Activated CD8-positive, alpha-beta memory T cell treated with anti-CD3 and anti-CD28 coated beads for 36 hours (primary cell): ENCODE results near the gene KNSTRN. TPM values are rescaled to one million over a fixed set of nuclear protein-coding genes. Genes with fewer than 3 reads are reported as not detected.

Experiments used
- CTCF ChIA-PET: fragments of 350-600 bp; sonication (Branson Sonifier 250); formaldehyde crosslinking; loops from one replicate; lab custom pipeline; 2021; ENCODE audit warnings: antibody characterized with exemption; lab: Charles Lee
- POLR2A ChIA-PET: fragments of 350-600 bp; sonication (Branson Sonifier 250); formaldehyde crosslinking; loops from one replicate; lab custom pipeline; 2021; ENCODE audit warnings: antibody characterized with exemption; lab: Charles Lee
- total RNA-seq, 2 experiments: library from RNA; stranded (reverse); gene quantifications; one replicate each; pipeline ENCODE4 v1.2.3, GENCODE V29; 2021

Gene KNSTRN
- total RNA-seq, 2 experiments from 2014 or later, result 50.1 to 60.9 TPM

DNA sequence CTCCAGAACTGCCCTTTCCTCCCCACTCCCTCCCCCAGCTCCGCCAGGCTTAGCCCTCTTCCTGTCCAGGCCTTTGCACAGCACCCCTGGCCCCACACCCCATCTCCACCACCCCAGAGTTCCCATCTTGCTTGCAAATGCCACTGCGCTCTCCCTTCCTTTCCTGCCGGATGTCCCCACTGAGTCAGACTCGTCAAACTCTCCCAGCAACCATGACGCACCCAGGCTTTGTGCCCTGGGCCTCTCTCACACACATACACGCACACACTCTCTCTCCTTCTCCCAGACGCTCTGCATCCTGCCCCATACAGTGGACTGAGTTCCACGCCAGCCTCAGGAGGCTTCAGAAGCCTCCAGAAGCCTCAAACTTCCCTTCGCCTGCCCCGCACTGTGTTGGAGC, 39.0 kb upstream of the KNSTRN start:
- ChIA-PET POLR2A (no interaction called here), CTCF (interaction anchor here (0.9 to 4.7 kb wide), 21 partner anchors 9 to 93 kb away, joined by 3 to 63 read pairs (median 6); partner anchors contain the start of genes INAFM2 and PLCB2)

DNA sequence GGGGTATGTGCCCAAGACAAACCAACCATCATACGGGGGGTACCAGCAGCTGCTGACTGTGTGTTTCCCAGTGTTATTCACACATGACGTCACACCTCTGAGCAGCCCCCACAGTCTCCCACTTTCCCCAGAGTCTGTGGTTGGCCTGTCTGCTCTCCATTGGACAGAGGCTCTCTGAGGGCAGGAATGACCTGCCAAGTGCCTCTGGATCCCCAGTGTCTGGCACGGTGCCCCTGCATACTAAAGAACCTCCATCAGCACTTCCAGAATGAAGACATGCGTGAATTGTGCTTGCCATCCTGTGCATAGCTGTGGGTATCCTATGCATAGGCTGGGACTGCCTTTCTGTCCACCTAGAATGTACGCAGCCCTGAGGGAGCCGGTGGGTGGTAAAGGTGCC, 38.3 kb upstream of the KNSTRN start:
- CTCF ChIA-PET, result interaction anchor here (0.6 to 4.7 kb wide), 35 partner anchors 8 to 336 kb away, joined by 3 to 63 read pairs (median 4); partner anchors contain the start of genes INAFM2 and PLCB2
- POLR2A ChIA-PET, result interaction anchor here (1.2 kb wide), 1 partner anchor 77 kb away, joined by 4 read pairs; no protein-coding TSS in a partner anchor

DNA sequence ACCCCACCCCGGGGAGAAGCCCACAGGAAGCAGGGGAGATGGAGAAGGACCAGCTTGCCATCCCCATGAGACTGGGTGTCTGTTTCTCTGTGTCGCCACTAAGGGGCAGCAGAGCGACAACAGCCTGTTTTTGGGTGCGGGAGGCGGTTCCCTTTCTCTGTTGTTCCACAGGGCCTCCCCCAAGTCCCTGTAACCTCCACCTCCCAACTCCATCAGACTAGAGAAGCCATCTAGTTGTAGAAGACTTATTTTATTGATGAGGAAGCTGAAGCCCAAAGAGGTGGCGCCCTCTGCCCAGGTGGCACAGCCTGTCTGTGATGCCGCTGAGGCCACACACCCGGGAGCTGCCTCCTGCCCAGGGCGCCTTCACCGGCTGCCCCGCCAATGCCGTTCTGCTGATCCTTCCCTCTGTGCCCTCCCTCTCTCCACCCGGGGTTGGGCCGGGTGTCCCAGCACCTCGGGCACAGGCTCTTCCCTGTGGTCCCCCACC, 37.8 kb upstream of the KNSTRN start:
- CTCF ChIA-PET, result interaction anchor here (0.6 to 4.7 kb wide), 37 partner anchors 8 to 337 kb away, joined by 3 to 63 read pairs (median 4); partner anchors contain the start of genes INAFM2 and PLCB2
- POLR2A ChIA-PET, result interaction anchor here (1.2 kb wide), 1 partner anchor 76 kb away, joined by 4 read pairs; no protein-coding TSS in a partner anchor

DNA sequence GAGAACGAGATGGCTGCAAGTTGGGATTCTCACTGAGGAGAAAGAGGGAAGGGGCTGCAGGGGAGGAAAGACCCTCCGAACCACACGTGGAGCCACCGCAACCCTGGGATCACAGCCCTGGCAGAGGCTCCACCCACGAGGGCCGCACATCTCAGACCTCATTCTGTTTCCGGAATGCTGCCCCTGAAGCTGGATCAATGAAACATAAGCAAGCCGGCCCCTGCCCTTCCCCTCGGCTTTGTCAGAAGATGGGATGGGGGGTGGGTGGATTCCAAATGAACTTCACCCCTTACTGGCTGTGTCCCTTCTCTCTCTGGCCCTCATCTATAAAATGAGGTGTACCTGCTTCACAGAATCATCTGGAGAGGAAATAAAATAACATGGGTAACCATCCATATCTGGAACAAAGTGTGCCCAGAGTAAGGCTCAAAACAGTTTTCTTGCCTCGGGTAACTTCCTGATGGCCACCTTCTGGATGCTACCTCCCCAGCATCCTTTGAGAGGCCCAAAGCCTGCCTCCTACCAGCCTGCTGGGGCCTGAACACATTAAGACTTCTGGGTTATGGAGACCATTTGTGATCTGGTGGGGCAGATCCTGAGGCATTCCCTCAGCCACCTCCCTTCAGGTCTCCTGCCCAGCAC, 37.2 kb upstream of the KNSTRN start:
- ChIA-PET CTCF (interaction anchor here (0.9 to 4.7 kb wide), 21 partner anchors 10 to 337 kb away, joined by 3 to 63 read pairs (median 6); partner anchors contain the start of genes INAFM2 and PLCB2), POLR2A (interaction anchor here (1.2 kb wide), 1 partner anchor 76 kb away, joined by 4 read pairs; no protein-coding TSS in a partner anchor)

DNA sequence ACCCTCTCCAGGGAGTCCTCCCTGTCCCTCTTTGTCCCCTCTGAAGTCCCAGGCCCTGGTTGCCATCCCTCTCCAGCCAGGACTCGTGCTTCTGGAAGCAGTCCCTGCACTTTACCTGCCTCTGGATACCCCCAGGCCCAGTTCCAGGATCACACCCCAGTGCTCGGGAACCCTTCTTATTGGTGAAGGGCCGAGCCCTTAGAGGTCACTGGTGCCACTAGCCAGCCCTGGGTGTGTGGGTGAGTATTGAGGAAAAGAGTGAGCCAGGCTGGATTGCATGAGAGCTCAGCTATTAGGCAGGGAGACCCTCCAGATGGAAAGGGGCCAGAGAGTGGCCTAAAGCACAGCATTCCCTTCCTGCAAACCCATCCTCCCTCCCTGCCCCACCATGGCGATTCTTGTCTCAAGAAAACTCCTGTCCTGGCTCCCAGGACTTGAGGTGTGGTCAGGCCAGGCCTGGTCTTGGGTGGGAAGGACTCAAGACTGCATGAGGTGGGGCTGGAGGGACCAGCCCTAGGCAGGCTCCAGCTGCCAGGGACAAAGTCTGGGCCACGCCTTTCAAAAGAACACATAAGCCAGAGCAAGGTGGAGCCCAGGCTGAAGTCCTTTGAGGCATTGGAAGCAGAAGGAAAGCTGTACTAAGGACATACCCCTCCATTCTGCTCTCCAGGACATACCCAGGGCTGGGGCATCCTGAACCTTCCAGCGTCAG, 36.5 kb upstream of the KNSTRN start:
- CTCF ChIA-PET, result interaction anchor here (0.7 to 4.7 kb wide), 8 partner anchors 21 to 280 kb away, joined by 3 to 63 read pairs (median 5); partner anchors contain the start of gene PLCB2
- POLR2A ChIA-PET, result no interaction called here

DNA sequence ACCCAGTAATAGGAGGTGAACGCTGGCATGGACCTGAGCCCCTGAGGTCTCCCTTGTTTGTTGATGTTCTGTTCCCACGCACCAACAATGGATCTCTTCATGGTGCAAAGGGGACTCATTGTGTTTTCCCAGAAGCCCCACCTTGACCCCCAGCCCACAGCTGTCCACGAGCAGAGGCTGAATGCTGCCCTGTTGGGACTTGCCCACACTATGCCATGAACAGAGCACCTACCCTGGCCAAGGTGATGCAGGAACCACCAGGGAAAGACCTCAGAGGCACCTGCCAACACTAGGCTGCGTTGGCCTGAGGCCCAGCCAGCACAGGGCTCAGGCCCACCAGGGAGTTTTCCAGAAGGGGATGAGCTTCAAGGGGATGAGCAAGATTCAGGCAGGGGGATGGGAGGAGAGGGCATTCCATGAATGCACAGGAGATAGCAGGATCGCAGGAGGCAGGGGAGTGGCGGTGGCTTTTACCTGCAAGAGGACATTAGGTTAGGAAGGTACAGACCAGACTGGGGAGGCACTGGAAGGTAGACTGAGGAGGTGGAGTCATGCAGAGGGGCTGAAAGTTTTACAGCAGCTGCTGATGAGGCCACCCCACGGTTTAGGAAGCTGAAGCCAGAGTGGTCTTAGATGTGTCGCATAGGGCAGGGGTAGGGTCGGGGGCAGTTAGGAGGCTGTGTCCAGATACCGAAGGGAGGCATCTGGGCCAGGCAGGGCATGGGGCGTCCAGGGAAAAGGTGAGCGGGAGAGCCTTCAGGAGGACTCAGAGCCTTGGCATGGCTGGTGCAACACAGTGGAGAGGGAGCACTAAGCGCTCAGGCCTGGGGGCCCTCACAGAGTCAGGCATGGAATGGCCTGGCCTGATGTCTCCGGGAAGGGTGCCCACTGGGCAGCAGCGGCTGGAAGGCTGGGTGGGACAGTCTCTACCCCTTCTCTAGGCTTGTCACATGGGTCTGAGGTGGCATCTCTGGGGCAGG, 35.7 kb upstream of the KNSTRN start:
- POLR2A ChIA-PET, result no interaction called here
- CTCF ChIA-PET, result interaction anchor here (0.7 to 4.7 kb wide), 2 partner anchors 66 to 77 kb away, joined by 3 to 63 read pairs; no protein-coding TSS in a partner anchor

DNA sequence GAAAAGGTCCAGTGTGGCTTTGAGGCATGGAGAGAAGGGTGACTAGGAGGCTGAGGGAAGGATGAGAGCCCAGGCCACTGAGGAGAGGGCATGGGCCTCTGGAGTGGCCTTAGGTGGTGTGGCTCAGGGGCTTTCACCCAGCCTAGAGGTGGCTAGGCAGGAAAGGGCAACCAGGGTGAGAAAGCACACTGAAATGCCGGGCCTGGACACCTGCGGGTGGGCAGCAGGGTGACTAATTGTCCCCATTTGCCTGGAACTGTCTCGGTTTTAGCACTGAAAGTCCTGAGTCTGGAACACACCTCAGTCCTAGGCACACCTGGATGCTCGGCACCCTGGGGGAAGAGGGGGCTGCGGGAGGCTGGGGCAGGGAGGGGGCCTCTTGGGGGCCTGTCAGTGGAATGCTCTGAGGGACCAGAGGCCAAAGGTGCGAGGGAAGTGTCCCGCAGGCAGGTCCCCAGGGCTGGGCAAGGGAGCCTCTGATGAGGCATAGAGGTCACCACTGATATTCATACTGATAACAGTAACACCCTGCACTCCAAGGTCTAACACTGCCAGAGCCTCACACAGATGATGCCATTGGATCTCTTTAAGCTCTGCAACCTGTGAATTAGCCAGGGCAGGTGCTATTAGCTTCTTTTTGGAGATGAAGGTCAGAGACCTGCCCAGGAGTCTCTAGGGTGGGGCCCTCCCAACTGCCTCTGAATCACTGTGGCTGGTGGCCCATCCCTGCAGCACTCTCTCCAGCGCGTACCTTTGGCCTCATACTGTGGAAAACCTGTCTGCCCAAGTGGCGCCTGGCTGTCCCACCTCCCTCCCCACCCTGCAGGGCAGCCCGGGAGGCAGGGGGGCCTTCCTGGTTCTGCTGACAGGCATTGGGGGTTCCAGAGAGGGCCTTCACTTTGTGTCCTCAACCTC, 34.7 kb upstream of the KNSTRN start:
- POLR2A ChIA-PET, result interaction anchor here (0.6 kb wide), 1 partner anchor 130 kb away, joined by 6 read pairs; no protein-coding TSS in a partner anchor
- CTCF ChIA-PET, result interaction anchor here (2.6 kb wide), 1 partner anchor 9 kb away, joined by 11 read pairs; no protein-coding TSS in a partner anchor

DNA sequence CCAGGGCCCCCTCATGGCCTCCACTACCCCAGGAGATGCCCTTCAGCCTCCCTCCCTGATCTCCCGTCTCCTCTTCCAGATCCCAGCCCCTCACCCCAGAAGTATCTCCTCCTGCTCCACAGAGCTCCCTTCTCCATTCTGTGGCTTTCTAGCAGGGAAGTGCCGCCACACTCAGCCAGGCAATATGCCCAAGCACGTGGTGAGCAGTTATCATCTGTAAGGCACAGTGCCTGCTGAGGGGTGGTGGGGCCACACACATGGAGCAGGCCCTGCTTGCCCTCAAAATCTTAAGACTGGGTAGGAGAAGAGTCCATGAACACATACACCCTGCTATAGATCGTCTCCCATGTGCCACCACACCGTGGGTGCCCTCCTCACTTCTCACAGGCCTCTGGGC, 34.0 kb upstream of the KNSTRN start:
- ChIA-PET POLR2A (interaction anchor here (0.6 kb wide), 1 partner anchor 129 kb away, joined by 6 read pairs; no protein-coding TSS in a partner anchor), CTCF (interaction anchor here (2.6 kb wide), 1 partner anchor 10 kb away, joined by 11 read pairs; no protein-coding TSS in a partner anchor)

DNA sequence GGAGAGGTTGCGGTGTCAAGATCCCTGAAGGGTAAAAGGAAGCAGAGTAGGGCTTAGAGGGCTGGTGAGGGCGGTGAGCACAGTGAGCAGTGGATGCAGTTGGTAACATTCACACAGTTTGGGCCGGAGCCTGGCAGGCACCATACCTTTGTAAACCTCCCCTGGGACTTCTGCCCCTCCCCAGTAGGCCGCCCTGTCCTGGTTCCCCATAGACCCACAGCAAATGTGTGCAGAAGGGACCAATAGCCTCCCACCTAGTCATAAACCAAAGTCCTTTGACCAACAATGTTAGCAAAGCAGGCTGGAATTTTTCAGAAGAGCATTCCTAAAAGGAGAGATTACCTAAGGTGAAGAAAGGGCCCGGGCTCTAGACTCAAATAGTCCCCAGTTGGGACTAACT, 33.4 kb upstream of the KNSTRN start:
- CTCF ChIA-PET, result interaction anchor here (2.6 kb wide), 1 partner anchor 11 kb away, joined by 11 read pairs; no protein-coding TSS in a partner anchor
- POLR2A ChIA-PET, result no interaction called here

DNA sequence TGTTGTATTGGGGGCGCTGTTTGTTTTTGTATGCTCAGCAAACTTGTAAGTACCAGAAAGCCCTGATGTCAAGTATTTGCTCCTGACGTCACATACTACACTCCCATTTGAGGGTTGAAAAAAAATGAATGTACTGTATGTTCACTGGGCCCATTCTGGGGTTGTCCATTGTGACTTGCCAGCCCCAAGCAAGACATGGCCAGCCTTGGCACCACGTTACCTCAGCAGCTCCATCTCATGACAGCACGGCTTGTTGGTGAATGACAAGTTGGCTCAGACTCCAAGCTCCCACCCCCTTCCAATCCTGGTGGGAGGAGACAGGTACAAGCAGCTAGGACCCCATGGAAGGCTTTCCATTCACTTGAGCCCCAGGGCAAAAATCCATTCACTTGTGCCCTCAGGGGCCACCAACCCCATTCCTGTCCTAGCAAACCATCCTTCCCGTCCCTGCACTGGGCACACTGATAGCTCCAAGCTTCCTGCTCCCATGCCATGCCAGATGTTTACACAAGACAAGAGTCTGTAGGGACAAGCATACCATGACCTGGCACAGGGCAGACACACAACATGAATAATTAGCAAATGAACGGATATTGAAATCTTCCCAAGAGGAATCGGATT, 30.1 kb upstream of the KNSTRN start:
- CTCF ChIA-PET, result interaction anchor here (1.0 to 1.7 kb wide), 4 partner anchors 8 to 64 kb away, joined by 3 to 6 read pairs (median 4); no protein-coding TSS in a partner anchor
- POLR2A ChIA-PET, result no interaction called here

DNA sequence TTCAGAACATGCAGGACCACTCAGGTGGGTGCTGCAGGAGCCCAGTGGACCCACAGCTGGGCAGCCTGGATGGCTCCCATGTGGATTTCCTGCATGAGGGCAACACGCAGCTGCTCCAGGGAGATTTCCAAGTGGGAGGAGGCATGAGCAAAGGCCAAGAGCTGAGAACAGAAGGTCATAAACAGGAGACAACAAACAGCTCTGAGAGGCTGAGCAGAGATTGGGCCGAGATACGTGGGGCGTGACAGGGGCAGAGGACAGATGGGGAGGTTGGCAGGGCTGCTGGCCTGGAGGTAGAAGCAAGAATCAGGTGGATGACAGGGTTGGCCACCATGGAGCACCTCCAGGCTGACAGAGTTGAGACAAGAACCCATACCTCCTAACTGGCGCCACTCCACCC, 28.8 kb upstream of the KNSTRN start:
- POLR2A ChIA-PET, result no interaction called here
- CTCF ChIA-PET, result interaction anchor here (0.7 to 1.3 kb wide), 3 partner anchors 13 to 68 kb away, joined by 3 to 4 read pairs (median 3); no protein-coding TSS in a partner anchor

DNA sequence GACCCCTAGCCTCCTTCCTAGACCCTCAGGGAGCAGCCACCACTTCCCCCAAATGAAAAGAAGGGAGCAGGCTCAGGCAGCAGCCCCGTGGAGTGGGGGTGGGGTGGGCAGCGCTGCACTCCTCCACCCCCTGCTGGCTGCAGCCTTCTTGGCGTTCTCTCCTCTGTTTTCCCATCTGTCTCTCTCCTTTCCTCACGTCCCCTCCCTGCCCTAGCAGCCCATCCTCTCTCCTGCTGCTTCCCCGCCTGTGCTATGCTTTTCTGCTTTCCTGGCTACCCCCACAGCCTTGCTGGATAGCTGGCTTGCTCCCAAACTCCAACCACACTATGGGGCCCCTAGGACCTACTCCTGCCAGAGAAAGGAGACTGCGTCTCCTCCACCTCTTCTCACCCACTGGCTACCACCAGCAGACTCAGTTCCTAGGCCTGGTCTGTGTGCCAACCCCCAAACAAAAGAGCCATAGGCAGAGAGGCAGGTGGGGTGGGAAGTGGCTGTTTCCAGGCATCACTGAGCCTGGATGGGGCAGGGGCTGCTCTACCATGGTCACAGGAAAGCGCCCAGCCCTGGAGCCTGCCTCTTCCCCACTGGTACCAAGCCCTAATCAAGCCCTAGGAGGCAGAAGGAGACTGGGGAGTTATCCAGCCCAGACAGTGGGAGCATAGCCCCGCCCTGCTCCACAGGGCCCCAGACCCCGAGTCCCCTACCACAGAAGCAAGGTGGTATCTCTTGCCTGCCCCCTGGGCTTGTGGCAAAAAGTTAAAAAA, 27.9 kb upstream of the KNSTRN start:
- POLR2A ChIA-PET, result no interaction called here
- CTCF ChIA-PET, result interaction anchor here (0.7 to 4.2 kb wide), 6 partner anchors 10 to 80 kb away, joined by 3 to 21 read pairs (median 7); no protein-coding TSS in a partner anchor

DNA sequence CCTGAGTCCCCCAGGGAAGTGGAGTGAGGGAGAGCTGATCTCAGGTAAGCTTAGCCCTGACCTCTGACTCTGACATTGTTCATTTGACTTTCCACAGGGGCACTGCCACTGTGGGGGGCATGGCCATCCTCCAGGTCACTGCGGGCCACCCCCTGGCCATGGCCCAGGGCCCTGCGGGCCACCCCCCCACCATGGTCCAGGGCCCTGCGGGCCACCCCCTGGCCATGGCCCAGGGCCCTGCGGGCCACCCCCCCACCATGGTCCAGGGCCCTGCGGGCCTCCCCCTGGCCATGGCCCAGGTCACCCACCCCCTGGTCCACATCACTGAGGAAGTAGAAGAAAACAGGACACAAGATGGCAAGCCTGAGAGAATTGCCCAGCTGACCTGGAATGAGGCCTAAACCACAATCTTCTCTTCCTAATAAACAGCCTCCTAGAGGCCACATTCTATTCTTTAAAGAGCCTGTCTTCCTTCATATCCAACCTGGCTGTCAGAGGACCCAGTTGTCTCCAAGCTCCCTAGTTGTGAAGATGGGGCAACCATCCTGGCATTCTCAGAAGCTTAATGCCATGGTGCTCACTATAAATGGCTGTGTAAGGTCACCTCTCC, 26.4 kb upstream of the KNSTRN start:
- ChIA-PET CTCF (interaction anchor here (1.0 to 4.2 kb wide), 5 partner anchors 11 to 19 kb away, joined by 4 to 21 read pairs (median 11); partner anchors contain the start of gene CCDC9B), POLR2A (no interaction called here)

DNA sequence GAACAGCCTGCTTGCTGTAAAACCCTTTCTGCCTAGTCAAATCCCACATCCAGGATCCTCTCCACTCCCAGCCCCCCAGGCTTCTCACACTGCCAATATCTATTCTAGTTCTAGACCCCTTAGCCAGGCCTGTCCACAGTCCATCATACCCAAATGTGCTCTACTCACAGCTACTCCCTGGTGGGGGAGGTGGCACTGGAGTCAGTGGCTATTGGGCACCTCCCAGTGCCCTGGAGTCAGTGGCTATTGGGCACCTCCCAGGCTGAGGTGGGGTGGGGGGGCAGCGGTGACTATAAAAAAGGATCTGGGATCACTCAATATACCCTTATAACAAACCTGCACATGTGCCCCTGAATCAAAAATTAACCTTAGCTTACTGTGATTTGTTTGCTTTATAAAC, 25.3 kb upstream of the KNSTRN start:
- ChIA-PET POLR2A (no interaction called here), CTCF (interaction anchor here (1.0 to 4.2 kb wide), 5 partner anchors 10 to 65 kb away, joined by 3 to 21 read pairs (median 4); no protein-coding TSS in a partner anchor)
